GM12892 (cell line): ENCODE results near the gene B3GALT5.

Experiments
- POLR2A ChIP-seq: IDR thresholded peaks from 2 replicates; pipeline ENCODE4 v1.6.1; 2011; ENCODE audit warnings: low read depth, low read length, control low read depth
- POLR2AphosphoS5 ChIP-seq: IDR thresholded peaks from 2 replicates; pipeline ENCODE4 v1.6.1; 2011; ENCODE audit warnings: low read depth, low read length, control low read depth

DNA sequence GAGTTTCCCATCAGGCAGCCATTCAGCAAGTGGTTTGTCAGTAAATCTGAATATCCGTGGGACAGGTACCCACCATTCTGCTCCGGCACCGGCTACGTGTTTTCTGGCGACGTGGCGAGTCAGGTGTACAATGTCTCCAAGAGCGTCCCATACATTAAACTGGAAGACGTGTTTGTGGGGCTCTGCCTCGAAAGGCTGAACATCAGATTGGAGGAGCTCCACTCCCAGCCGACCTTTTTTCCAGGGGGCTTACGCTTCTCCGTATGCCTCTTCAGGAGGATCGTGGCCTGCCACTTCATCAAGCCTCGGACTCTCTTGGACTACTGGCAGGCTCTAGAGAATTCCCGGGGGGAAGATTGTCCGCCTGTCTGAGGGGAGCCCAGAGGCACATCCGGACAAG is 48.4 kb downstream of the B3GALT5 start:
- TF ChIP-seq POLR2A: no peak
- no peak for TF ChIP-seq POLR2AphosphoS5
